ENCODE measurements around the gene REEP6.
"Not testable (repeated sequence)": the region's sequence is repeated elsewhere in the genome, so short reads cannot be mapped to it uniquely, and the experiment has no call there.

Gene REEP6

DNA sequence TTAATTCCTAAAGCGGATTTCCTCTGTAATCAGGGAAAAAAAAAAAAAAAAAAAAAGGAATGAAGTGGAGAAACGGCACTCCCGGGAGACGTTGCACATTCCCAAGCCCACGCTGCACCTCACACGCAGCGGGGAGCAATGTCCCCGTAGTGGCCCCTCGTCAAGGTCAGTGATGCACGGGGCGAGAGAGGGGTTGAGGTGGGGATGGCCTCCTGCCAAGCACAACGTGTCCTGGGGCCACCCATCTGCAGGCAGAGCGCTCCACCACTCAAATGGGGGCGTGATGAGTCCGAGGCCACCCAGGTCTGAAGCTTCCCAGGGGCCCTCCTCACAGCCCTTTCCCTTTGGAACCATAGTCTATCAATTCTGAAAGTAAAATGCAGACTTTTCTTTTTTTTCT lies 48.0 kb downstream of the REEP6 start:
- TF ChIP-seq TAF1 (IDR thresholded peaks at IDR 0.05; ENCODE audit: low read depth, low read length) (no peak), POU2F2 (IDR thresholded peaks at IDR 0.05; ENCODE audit: low read depth, low read length) (no peak), POLR2A (IDR thresholded peaks at IDR 0.05; ENCODE audit: low read depth, low read length) (no peak), PAX5 (IDR thresholded peaks at IDR 0.05; ENCODE audit: insufficient read depth, low read length, severe bottlenecking) (no peak), POLR2AphosphoS5 (IDR thresholded peaks at IDR 0.05; ENCODE audit: low read depth, low read length) (no peak), SPI1 (IDR thresholded peaks at IDR 0.05; ENCODE audit: low read depth, low read length) (no peak)
- no peak for FAIRE-seq
- no peak for DNase-seq (ENCODE audit: insufficient read length, low spot score)

DNA sequence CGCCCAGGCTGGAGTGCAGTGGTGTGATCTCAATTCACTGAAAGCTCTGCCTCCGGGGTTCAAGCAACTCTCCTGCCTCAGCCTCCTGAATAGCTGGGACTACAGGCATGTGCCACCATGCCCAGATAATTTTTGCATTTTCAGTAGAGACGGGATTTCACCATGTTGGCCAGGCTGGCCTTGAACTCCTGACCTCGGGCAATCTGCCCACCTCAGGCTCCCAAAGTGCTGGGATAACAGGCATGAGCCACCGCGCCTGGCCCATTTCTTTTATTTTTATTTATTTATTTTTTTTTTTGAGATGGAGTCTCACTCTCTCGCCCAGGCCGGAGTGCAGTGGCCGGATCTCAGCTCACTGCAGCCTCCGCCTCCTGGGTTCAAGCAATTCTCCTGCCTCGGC lies 48.8 kb downstream of the REEP6 start:
- DNase-seq (ENCODE audit: insufficient read length, low spot score); FAIRE-seq: not testable (repeated sequence)

DNA sequence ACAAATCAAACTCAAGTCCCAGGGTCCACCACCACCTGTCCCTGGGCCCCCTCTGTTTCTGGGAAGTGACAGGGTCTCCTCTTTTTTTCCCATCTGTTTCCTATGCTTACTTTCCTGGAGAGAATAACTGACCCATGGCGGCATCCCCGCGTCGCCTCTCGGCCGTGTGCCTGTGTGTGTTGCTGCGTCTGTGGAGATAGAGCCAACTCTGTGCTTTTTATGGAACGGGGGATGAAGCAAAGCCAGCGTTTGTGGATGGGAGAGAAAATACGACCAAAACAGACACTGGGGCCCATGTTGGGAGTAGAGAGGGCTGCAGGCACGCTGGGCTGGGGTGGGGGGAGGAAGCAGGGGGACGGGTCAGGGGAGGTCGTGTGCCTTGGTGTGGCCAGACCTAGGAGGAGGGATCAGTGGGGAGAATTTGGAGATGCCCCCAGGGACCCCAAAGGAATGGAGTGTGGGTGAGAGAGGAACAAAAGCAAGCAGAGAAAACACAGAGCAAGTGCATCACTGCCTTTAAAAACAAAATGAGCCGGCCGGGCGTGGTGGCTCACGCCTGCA lies 49.5 kb downstream of the REEP6 start:
- DNase-seq (ENCODE audit: insufficient read length, low spot score) = no peak
- no peak for FAIRE-seq
- TF ChIP-seq POU2F2 (IDR thresholded peaks at IDR 0.05; ENCODE audit: low read depth, low read length) = no peak
- TF ChIP-seq POLR2A (IDR thresholded peaks at IDR 0.05; ENCODE audit: low read depth, low read length) = no peak
- no peak for TF ChIP-seq PAX5 (IDR thresholded peaks at IDR 0.05; ENCODE audit: insufficient read depth, low read length, severe bottlenecking)
- no peak for TF ChIP-seq SPI1 (IDR thresholded peaks at IDR 0.05; ENCODE audit: low read depth, low read length)
- TF ChIP-seq POLR2AphosphoS5 (IDR thresholded peaks at IDR 0.05; ENCODE audit: low read depth, low read length) = no peak
- TF ChIP-seq TAF1 (IDR thresholded peaks at IDR 0.05; ENCODE audit: low read depth, low read length) = no peak
